Endometrial microvascular endothelial cells (primary cell): ENCODE measurements around the gene AATF. TPM values are rescaled to one million over a fixed set of nuclear protein-coding genes. Genes with fewer than 3 reads are reported as not detected.

Experiments
- in situ Hi-C: cut with HindIII; loops from 2 replicates; pipeline ENCODE4 v1.10.0; 2017; ENCODE audit warnings: low sequenced_read_pairs, low pct_unique_long_range_greater_than_20kb; ENCODE audit errors: inconsistent ontology term
- total RNA-seq: library from RNA; depleted of rRNA; stranded (reverse); fragments of >200 nt; gene quantifications from one replicate; pipeline ENCODE4 v1.2.3, GENCODE V29; 2015; ENCODE audit errors: inconsistent ontology term

AATF gene
- total RNA-seq, 1 donor from 2014 or later = 37.2 TPM

DNA sequence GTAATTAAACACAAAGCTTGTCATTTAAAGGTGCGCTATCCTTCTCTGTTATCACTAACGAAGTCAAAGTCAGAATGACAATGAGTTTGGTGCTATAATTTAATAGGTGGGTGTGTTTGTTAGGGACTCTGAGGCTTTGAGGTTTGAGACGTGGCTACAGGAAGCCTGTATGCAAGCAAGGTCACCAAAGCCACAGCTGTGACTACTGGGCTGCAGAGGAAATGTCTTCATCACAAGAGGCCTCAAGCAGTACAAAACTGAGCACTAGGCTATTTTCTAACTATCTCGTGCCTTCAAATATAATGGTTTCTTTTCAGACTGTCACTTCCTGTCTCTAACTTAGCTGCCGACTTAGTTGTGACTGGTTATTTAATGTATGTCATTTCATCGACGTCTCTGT, 141.2 kb downstream of the AATF start:
- in situ Hi-C loops = no loop called here

DNA sequence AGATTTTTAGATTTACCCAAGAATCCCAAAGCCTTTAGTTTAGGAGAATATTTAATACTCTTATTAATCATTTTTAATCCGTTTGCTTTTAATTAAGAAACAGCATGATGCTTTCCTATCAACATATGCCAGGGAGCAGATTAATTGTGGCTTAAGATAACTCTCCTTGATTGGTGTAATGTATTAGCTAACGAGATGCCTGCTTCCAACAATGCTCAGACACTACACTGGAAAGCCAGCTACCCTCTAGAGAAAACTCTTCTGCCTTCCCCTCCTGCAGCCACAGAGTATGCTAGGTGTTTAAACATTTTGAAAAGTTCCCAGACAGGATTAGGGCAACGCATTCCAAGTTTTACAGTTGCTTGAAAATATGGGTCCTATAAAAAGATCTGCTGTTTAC, 142.2 kb downstream of the AATF start:
- in situ Hi-C loops = no loop called here

DNA sequence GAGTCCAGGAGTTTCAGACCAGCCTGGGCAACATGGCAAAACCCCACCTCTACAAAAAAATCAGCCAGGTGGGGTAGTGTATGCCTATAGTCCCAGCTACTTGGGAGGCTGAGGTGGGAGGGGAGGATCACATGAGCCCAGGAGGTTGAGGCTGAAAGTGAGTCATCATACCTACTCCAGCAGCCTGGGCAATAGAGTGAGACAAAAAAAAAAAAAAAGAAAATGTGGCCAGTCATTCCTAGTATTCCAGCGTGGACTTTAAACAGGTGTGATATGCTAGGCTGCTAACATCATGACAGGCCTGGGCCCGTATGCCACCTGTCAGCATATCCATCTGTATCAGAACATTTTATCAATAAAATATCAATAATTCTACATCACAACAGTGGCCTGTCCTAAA, 143.3 kb downstream of the AATF start:
- in situ Hi-C loops = no loop called here

DNA sequence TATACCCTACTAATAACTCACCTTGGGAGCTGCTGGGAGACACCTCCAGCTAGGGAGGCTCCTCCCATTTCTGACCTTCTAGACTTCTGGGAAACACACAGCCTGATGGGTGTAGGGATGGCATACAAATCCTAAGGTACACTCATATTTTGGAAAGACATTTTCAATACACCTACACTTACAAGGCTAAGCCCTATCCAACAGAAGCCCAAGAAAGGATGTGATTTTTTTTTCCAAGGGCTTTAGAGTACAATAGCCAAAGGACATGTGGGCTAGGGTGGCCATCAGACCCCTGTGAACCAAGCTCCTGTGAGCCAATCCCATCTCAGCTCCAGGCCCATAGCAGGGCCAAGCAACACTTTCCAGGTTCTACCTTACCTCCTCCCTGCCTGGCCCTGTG, 143.9 kb downstream of the AATF start:
- in situ Hi-C loops = no loop called here

DNA sequence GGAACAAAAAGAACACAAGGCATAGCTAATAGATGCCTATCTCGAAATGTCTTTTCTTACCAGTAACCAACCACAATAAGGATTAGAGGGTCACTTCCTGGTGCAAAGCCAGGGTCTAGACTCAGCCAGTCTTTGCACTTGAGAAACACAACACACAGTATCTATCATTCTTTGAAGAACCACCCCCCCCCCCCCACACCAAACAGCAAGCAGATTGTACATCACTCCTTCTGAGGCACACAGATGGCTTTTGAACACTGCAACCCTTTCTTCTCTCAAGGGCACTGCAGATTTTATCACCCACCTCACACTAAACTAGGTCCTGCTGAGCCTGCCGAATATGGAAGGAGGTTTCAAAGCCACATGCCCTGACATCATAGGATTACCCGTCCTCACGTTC, 145.6 kb downstream of the AATF start:
- in situ Hi-C loops = no loop called here

DNA sequence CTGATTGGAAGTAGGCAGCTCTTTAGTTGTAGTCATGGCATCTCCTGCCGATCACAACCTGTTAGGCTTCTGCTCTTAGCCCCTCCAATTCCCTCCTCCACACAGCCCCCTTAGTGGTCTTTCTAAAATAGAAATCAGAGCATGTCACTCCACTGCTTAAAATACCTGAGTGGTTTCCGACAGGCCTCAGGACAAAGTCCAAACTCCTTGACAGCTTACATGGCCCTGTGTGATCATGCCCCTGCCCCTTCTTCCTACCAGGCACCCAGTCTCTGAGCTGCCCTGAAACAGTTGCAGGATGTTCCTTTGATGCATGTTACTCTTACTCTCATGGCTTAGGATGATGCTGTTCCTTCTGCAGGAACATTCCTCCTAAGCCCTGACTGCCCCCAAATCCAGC, 147.3 kb downstream of the AATF start:
- in situ Hi-C loops = no loop called here

- in situ Hi-C loops = no loop called here
These were observed 148.4 kb downstream of the AATF start for GRCh38 chr17:37097154-37097553.

GRCh38 chr17:37098152-37098551, 149.4 kb downstream of the AATF start:
- in situ Hi-C loops = no loop called here

DNA sequence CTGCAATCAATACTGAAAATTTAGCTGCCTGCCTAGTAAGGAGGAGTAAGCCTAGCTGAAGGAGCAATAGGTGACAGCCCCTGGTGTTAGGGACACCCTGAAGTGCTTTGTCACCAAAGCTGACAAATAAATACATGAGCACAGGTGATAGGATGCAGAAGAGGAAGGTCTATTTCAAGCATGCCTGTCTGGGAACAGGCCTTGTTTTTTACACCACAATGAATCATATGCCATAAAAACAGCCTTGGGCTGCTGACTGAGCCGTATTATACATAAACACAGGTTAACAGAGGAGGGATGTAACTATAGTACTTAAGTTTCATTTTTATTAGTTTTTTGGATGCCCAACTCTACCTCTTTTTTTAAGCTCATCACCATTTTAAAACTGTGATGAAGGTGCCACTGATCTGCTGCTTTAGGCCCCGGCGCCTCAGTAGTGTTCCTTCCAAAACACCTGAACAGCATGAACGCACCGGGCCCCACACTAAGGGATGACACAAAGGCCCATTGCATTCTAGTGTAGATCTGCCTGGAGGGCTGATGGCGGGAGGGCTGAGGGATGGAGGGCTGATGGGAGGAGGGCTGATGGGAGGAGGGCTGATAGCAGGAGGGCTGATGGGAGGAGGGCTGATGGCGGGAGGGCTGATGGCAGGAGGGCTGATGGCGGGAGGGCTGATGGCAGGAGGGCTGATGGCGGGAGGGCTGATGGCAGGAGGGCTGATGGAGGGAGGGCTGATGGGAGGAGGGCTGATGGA, 150.3 kb downstream of the AATF start:
- in situ Hi-C loops = no loop called here

DNA sequence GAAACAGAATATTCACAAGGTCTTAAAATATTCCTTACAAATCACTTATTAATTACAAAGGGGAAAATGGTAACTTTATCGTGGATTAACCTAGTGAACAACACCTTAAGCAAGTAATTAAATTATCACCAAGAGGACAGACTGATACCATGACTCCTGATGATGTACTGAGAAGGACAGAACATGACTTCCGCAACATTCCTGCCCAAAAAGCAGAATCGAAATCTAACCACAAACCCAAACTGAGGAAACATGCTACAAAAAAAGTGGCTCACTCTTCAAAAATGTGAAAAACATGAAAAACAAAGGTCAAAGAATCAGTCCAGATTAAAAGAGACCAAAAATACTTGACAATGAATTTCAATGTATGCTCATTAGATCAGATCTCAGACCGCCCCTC, 151.5 kb downstream of the AATF start:
- in situ Hi-C loops = no loop called here

DNA sequence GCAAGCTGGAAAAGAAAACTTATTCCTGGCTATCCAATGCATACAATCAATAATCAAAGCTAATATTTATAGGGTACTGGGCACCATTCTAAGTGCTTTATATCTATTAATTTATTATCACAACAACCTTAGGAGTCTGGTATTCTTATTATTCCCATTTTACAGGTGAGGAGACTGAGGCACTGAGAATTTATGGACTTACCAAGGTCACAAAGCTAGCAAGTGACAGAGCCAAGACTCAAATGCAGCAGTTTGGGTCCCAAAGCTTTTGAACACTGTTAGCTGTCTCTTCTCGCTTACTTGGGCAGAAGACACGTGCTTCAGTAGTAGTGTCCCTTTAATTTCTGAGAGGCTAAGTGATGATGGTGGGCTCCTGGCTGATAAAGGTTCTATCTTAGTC, 152.6 kb downstream of the AATF start:
- in situ Hi-C loops = no loop called here

- in situ Hi-C loops = no loop called here
These were observed 154.5 kb downstream of the AATF start for GRCh38 chr17:37103231-37103630.

GRCh38 chr17:37106049-37106448, 157.3 kb downstream of the AATF start:
- in situ Hi-C loops = no loop called here

Other genes starting within 250 kb of the AATF start
- gene LHX1, start 11.5 kb upstream of the AATF start, total RNA-seq = not detected